Glomerular endothelial cell (primary cell): ENCODE results near the gene CYP19A1. TPM values are rescaled to one million over a fixed set of nuclear protein-coding genes. Genes with fewer than 3 reads are reported as not detected.

Source experiments
- DNase-seq: peaks from one replicate; pipeline ENCODE4 v3.0.0-alpha.2; 2011; ENCODE audit warnings: low read depth, low spot score; ENCODE audit errors: extremely low read depth
- total RNA-seq: library from RNA; depleted of rRNA; stranded (reverse); fragments of >200 nt; gene quantifications from 2 replicates; pipeline ENCODE4 v1.2.3, GENCODE V29; 2015

CYP19A1 gene
- total RNA-seq, 1 donor from 2014 or later: not detected

GRCh38 chr15:51226576-51227210, 111.7 kb downstream of the CYP19A1 start:
- DNase-seq: no peak

- no peak for DNase-seq
Measured at GRCh38 chr15:51224428-51224827, 114.0 kb downstream of the CYP19A1 start.

- DNase-seq: no peak
Measured at GRCh38 chr15:51223771-51224229, 114.6 kb downstream of the CYP19A1 start.

- DNase-seq: no peak
Measured at GRCh38 chr15:51218299-51218938, 120.0 kb downstream of the CYP19A1 start.

- no peak for DNase-seq
Measured at GRCh38 chr15:51212909-51213308, 125.5 kb downstream of the CYP19A1 start.

- no peak for DNase-seq
Measured at GRCh38 chr15:51212239-51212638, 126.2 kb downstream of the CYP19A1 start.

GRCh38 chr15:51205050-51205975, 133.1 kb downstream of the CYP19A1 start:
- no peak for DNase-seq

- DNase-seq: no peak
Measured at GRCh38 chr15:51203797-51204196, 134.6 kb downstream of the CYP19A1 start.

GRCh38 chr15:51202783-51203182, 135.6 kb downstream of the CYP19A1 start:
- no peak for DNase-seq

- no peak for DNase-seq
Measured at GRCh38 chr15:51201581-51201980, 136.8 kb downstream of the CYP19A1 start.

- no peak for DNase-seq
Measured at GRCh38 chr15:51200792-51201191, 137.6 kb downstream of the CYP19A1 start.

- DNase-seq: no peak
Measured at GRCh38 chr15:51199541-51199940, 138.9 kb downstream of the CYP19A1 start.

- DNase-seq: no peak
Measured at GRCh38 chr15:51198701-51199232, 139.6 kb downstream of the CYP19A1 start.

- DNase-seq: no peak
Measured at GRCh38 chr15:51195459-51195858, 142.9 kb downstream of the CYP19A1 start.

- no peak for DNase-seq
Measured at GRCh38 chr15:51193979-51194378, 144.4 kb downstream of the CYP19A1 start.

- DNase-seq: no peak
Measured at GRCh38 chr15:51193526-51193925, 144.9 kb downstream of the CYP19A1 start.

GRCh38 chr15:51192521-51193280, 145.7 kb downstream of the CYP19A1 start:
- peak; percentile 63 for DNase-seq

GRCh38 chr15:51191766-51192165, 146.6 kb downstream of the CYP19A1 start:
- no peak for DNase-seq

GRCh38 chr15:51191072-51191670, 147.2 kb downstream of the CYP19A1 start:
- DNase-seq: no peak
